Type B pancreatic cell (in vitro differentiated cells): ENCODE results near the gene ETS1. TPM values are rescaled to one million over a fixed set of nuclear protein-coding genes. Genes with fewer than 3 reads are reported as not detected.

ENCODE experiments used
- DNase-seq: peaks from one replicate; pipeline ENCODE4 v3.0.0; 2021; ENCODE audit warnings: mixed read lengths; ENCODE audit not compliant: unreplicated experiment; ENCODE audit errors: extremely low spot score
- H3K27ac Mint-ChIP-seq: 2 replicates; pipeline ENCODE4 v1.8.0; 2021; ENCODE audit warnings: mild to moderate bottlenecking, mixed read lengths
- H3K27me3 Mint-ChIP-seq: 2 replicates; pipeline ENCODE4 v1.8.0; 2021; ENCODE audit warnings: mixed read lengths
- H3K36me3 Mint-ChIP-seq: 2 replicates; pipeline ENCODE4 v1.8.0; 2021; ENCODE audit warnings: mixed read lengths
- H3K4me1 Mint-ChIP-seq: one replicate; pipeline ENCODE4 v1.8.0; 2021; ENCODE audit warnings: mixed read lengths; ENCODE audit not compliant: unreplicated experiment
- H3K4me3 Mint-ChIP-seq: 2 replicates; pipeline ENCODE4 v1.8.0; 2021; ENCODE audit warnings: mild to moderate bottlenecking, mixed read lengths
- H3K9me3 Mint-ChIP-seq: 2 replicates; pipeline ENCODE4 v1.8.0; 2021; ENCODE audit warnings: mixed read lengths
- total RNA-seq: library from RNA; stranded (reverse); gene quantifications from 2 replicates; pipeline ENCODE4 v1.2.1, GENCODE V29; 2021; ENCODE audit warnings: low replicate concordance
- TF ChIP-seq, protein P1 (sequence below): fragments of 200-600 bp; sonication (generic); conservative IDR thresholded peaks from 2 replicates; pipeline ENCODE4 v1.5.0; 2021; ENCODE audit warnings: antibody characterized with exemption, mild to moderate bottlenecking

ETS1 gene
- total RNA-seq, 1 donor from 2014 or later = 40.6 TPM

DNA sequence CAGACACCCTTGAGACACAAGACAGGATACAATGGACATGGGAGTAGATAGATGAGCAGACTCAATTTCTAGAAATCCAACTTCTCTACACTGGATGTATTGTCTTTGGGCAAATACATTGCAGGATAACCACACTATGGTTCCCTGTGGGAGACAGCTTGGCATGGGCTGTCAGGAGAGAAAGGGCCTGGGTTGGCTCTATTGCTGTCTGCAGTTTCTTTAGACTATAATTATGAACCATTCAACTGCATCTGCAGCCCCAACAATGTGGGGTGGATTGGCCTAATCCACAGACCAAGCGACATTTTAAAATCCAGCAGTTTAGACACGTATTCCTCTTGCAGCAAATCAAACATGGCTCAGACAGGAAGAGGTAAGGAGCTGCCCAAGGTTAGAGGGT is 60.3 kb downstream of the ETS1 start:
- DNase-seq = no peak
- no peaks in the 10 kb centered on the region for H3K36me3 Mint-ChIP-seq
- H3K27me3 Mint-ChIP-seq = peaks cover 28% of the 10 kb centered on the region
- H3K27ac Mint-ChIP-seq = no peak overlapping the region
- TF ChIP-seq, protein P1, sequence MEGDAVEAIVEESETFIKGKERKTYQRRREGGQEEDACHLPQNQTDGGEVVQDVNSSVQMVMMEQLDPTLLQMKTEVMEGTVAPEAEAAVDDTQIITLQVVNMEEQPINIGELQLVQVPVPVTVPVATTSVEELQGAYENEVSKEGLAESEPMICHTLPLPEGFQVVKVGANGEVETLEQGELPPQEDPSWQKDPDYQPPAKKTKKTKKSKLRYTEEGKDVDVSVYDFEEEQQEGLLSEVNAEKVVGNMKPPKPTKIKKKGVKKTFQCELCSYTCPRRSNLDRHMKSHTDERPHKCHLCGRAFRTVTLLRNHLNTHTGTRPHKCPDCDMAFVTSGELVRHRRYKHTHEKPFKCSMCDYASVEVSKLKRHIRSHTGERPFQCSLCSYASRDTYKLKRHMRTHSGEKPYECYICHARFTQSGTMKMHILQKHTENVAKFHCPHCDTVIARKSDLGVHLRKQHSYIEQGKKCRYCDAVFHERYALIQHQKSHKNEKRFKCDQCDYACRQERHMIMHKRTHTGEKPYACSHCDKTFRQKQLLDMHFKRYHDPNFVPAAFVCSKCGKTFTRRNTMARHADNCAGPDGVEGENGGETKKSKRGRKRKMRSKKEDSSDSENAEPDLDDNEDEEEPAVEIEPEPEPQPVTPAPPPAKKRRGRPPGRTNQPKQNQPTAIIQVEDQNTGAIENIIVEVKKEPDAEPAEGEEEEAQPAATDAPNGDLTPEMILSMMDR = no peak
- no peaks in the 10 kb centered on the region for H3K9me3 Mint-ChIP-seq
- H3K4me3 Mint-ChIP-seq = no peak overlapping the region
- H3K4me1 Mint-ChIP-seq = peaks cover 49% of the 10 kb centered on the region

DNA sequence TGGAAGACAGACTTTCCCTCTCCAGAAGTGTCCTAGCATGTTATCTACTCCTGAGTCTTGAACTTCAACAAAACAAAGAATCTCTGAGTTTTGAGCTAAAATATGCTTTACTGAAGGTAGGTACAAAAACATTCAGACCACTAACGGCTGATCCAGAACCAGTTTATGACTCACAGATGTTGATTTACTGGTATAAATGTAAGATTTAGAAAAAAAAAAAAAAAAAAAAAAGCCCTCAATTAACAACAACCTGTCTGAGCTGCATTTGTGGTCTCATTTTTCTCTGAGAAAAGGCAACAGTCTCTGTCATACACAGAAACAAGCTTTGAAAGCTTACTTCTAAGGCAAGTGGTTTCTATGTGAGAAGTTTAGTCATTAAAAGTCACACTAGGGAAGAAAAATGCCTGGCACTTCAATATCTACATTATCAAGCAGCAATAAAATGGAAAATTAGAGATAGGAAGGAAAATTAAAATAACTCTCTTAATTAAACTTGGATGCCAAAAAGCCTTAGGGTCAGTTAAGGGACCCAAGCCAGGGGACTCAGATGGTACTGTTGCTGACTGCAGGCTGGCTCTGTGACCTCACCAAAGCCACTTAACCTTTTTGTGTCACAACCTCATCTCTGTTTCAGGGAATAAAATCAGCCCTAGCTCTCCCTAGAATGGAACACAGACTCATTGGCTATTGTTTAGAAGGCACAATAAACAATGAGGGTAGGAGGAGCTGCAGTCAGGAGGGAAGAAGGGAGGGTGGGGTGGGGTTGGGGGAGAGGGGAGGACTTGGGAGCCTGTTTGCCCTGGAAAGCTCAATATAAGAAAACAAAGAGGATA is 61.7 kb downstream of the ETS1 start:
- H3K4me3 Mint-ChIP-seq = peak overlapping the region; percentile 35
- TF ChIP-seq, protein P1 = no peak
- DNase-seq = no peak
- H3K36me3 Mint-ChIP-seq = no peaks in the 10 kb centered on the region
- H3K4me1 Mint-ChIP-seq = peaks cover 44% of the 10 kb centered on the region
- no peaks in the 10 kb centered on the region for H3K9me3 Mint-ChIP-seq
- peak overlapping the region; percentile 65 for H3K27ac Mint-ChIP-seq
- H3K27me3 Mint-ChIP-seq = peaks cover 36% of the 10 kb centered on the region

DNA sequence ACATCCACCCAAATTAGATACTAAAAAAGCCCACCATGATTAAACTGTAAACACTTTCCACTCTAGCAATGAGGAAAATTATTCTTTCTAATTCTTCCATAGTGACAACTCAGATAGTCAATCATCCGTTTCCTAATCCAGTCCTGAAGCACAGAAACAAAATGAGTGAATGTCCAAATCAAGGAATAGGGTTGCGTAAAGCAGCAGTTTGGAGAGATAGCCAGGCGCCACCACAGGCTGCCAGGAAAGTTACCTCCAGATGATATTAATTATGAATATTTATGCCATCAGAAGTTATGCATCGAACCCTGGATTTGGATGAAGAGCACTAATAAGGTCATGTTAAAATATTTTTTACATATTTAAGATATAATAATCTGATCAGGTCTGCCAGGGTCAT is 63.2 kb downstream of the ETS1 start:
- no peaks in the 10 kb centered on the region for H3K9me3 Mint-ChIP-seq
- DNase-seq = no peak
- TF ChIP-seq, protein P1 = no peak
- H3K27ac Mint-ChIP-seq = peak overlapping the region; percentile 94
- H3K4me3 Mint-ChIP-seq = peak overlapping the region; percentile 6
- peaks cover 53% of the 10 kb centered on the region for H3K4me1 Mint-ChIP-seq
- peaks cover 27% of the 10 kb centered on the region for H3K27me3 Mint-ChIP-seq
- no peaks in the 10 kb centered on the region for H3K36me3 Mint-ChIP-seq

DNA sequence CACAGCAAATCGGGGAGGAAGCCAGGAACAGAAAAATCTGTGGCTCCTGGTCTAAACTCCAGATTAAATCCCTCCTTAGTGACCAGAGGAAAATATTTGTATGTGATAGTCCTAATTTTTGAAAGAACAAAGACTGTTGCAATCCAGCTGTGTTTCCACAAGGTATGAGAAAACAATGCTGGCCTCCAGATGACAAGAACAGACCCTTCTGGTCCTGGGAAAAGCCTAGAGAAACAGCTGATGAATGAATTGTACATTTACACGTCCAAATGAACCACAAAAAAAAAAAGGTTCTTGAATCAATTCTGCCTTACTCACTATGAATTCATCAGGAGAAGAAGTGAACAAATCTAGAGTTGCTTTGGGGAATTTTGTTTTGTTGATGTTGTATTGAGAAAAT is 63.7 kb downstream of the ETS1 start:
- no peak for DNase-seq
- H3K36me3 Mint-ChIP-seq = no peaks in the 10 kb centered on the region
- H3K27ac Mint-ChIP-seq = peak overlapping the region; percentile 94
- peaks cover 58% of the 10 kb centered on the region for H3K4me1 Mint-ChIP-seq
- peak overlapping the region; percentile 89 for H3K4me3 Mint-ChIP-seq
- TF ChIP-seq, protein P1 = no peak
- H3K27me3 Mint-ChIP-seq = peaks cover 25% of the 10 kb centered on the region
- H3K9me3 Mint-ChIP-seq = no peaks in the 10 kb centered on the region

DNA sequence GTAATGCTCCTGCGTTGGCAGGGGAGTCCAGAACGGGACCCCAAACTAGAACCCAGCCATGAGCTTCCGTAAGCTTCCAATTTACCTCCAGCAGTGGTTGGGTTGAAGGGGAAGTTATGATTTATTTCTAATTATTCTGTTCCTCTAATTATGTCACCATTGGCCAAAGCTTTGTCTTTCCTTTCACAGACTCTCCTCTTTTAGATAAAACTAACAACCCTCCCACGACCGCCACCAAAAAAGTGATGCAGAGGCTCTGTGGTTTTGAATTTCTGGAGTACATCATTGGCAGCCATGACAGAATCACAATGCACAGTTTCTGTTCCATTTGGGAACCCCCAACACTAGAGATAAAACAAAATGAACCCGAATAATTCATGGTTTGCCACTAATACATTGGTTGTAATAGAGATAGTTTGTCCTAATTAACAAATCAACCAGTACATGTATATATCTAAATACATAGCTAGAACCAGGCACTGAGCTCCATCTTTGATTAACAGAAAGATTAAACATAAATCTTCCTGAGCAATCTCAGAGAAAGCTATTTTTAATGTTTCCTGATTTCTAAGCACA is 64.3 kb downstream of the ETS1 start:
- H3K27me3 Mint-ChIP-seq = peaks cover 24% of the 10 kb centered on the region
- no peaks in the 10 kb centered on the region for H3K9me3 Mint-ChIP-seq
- peak overlapping the region; percentile 94 for H3K27ac Mint-ChIP-seq
- no peaks in the 10 kb centered on the region for H3K36me3 Mint-ChIP-seq
- TF ChIP-seq, protein P1 = no peak
- no peak for DNase-seq
- peak overlapping the region; percentile 89 for H3K4me3 Mint-ChIP-seq
- peaks cover 59% of the 10 kb centered on the region for H3K4me1 Mint-ChIP-seq
